A549 treated with Hydrocortisone at 1 μM for 4 hours (cell line): ENCODE measurements around the gene SFR1. TPM values are rescaled to one million over a fixed set of nuclear protein-coding genes. Genes with fewer than 3 reads are reported as not detected.

Experiments used
- total RNA-seq: library from RNA; stranded (reverse); fragments of 200-300 nt; extraction: Qiagen RNA extraction; gene quantifications from 5 replicates; pipeline ENCODE4 v1.2.3, GENCODE V29; 2022

SFR1 gene
- total RNA-seq: 13.4 to 18.3 TPM (median 14.7 TPM) in 5 replicates

DNA sequence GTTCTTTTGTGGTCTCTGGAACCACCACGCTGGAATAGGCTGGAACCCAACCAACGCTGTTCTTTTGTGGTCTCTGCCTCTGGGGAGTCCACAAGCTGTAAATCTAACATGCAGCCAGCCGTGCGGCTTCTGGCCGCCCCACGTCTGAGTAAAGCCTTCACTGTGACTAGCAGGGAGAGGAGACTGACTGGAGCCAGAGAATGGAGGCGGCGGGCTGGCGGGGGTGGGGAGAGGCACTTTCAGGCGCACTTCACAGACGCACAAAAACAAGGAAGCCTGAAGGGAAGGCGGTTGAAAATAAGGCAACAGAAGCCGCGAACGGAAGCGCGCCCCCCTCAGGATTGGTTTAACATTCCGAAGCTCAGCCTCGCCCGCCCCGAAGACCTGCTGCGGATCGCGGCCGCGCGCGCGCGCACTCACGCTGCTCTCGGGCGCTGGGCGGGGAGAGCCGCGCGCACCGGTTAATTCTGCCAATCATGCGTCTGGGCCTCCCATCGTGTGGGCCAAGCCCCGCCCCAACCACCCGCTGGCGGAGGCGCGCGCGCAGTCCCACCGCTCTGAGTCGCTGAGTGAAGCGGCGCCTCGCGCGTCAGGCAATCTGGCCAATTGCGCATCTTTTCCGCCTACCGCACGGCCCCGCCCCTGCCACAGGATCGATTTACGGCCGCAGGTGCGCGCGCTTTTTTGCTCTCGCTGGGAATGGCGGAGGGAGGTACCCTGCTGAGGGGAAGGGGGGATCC is at the start of gene SFR1:
Gene SFR1 (plus strand): TSS at position 687 of the 740 bp plus-strand sequence. CDS start 13 bp downstream, at position 700.

GRCh38 chr10:104085801-104086400 is 36.1 kb upstream of the SFR1 start, which contains the start of gene COL17A1:
Gene COL17A1, minus strand, starts transcription at chr10:104085880. Its CDS starts 5,207 bp downstream, at chr10:104080673.

Other genes with a start within 250 kb of the SFR1 start
- 19.7 to 21.3 TPM (median 20.5 TPM) in 5 replicates for gene STN1, start 204.0 kb upstream of the SFR1 start, total RNA-seq
- 23.7 to 38.6 TPM (median 30.9 TPM) in 5 replicates for gene SLK, start 155.0 kb upstream of the SFR1 start, total RNA-seq
- 1.7 to 2.4 TPM (median 2.2 TPM) in 5 replicates for gene COL17A1, start 36.3 kb upstream of the SFR1 start, total RNA-seq
- gene CFAP43, start 110.2 kb downstream of the SFR1 start, total RNA-seq: 0.10 to 0.25 TPM (median 0.21 TPM) in 4 of 5 replicates, not detected in the other
- 280 to 311 TPM (median 295 TPM) in 5 replicates for gene GSTO1, start 132.7 kb downstream of the SFR1 start, total RNA-seq
- 1.7 to 2.4 TPM (median 1.9 TPM) in 5 replicates for gene GSTO2, start 147.0 kb downstream of the SFR1 start, total RNA-seq
- gene ITPRIP, start 216.3 kb downstream of the SFR1 start, total RNA-seq: 57.4 to 68.3 TPM (median 64.7 TPM) in 5 replicates
- gene CFAP58, start 231.7 kb downstream of the SFR1 start, total RNA-seq: 0.08 to 0.17 TPM (median 0.14 TPM) in 5 replicates